ENCODE measurements around the gene ZNF106. TPM values are rescaled to one million over a fixed set of nuclear protein-coding genes. Genes with fewer than 3 reads are reported as not detected.

The ZNF106 gene
- total RNA-seq, 1 donor from 2014 or later, result 92.2 TPM

- Histone ChIP-seq H3K36me3 (no peaks in the 10 kb centered on the region), H3K27ac (no peak overlapping the region), H3K9me3 (peaks cover 10% of the 10 kb centered on the region), H3K27me3 (ENCODE audit: low read depth) (no peaks in the 10 kb centered on the region), H3K4me3 (no peak overlapping the region), H3K4me1 (no peaks in the 10 kb centered on the region)
- ATAC-seq, result no peak
- intact Hi-C loops (cut with DNase I), result no loop called here
- no peak for TF ChIP-seq CTCF (IDR thresholded peaks at IDR 0.05)
- no peak for DNase-seq
Observed at GRCh38 chr15:42374810-42375209, 116.1 kb downstream of the ZNF106 start.

GRCh38 chr15:42373936-42374335 lies 117.0 kb downstream of the ZNF106 start:
- Histone ChIP-seq H3K4me1 (no peaks in the 10 kb centered on the region), H3K36me3 (no peaks in the 10 kb centered on the region), H3K9me3 (peaks cover 10% of the 10 kb centered on the region), H3K27ac (no peak overlapping the region), H3K4me3 (no peak overlapping the region), H3K27me3 (ENCODE audit: low read depth) (no peaks in the 10 kb centered on the region)
- ATAC-seq (peak in 1 of 2 donors; percentile 42), DNase-seq (no peak)
- intact Hi-C loops (cut with DNase I), result no loop called here
- no peak for TF ChIP-seq CTCF (IDR thresholded peaks at IDR 0.05)

- no peak for ATAC-seq
- H3K27ac ChIP-seq, result no peak overlapping the region
- intact Hi-C loops (cut with DNase I), result no loop called here
- H3K4me1 ChIP-seq, result no peaks in the 10 kb centered on the region
- H3K4me3 ChIP-seq, result no peak overlapping the region
- H3K36me3 ChIP-seq, result no peaks in the 10 kb centered on the region
- TF ChIP-seq CTCF (IDR thresholded peaks at IDR 0.05), result no peak
- peaks cover 10% of the 10 kb centered on the region for H3K9me3 ChIP-seq
- DNase-seq, result no peak
- no peaks in the 10 kb centered on the region for H3K27me3 ChIP-seq (ENCODE audit: low read depth)
Observed at GRCh38 chr15:42373274-42373673, 117.7 kb downstream of the ZNF106 start.

- DNase-seq, result no peak
- H3K36me3 ChIP-seq, result no peaks in the 10 kb centered on the region
- TF ChIP-seq CTCF (IDR thresholded peaks at IDR 0.05), result no peak
- H3K27me3 ChIP-seq (ENCODE audit: low read depth), result no peaks in the 10 kb centered on the region
- ATAC-seq, result no peak
- H3K27ac ChIP-seq, result no peak overlapping the region
- intact Hi-C loops (cut with DNase I), result no loop called here
- H3K4me1 ChIP-seq, result peaks cover 20% of the 10 kb centered on the region
- no peak overlapping the region for H3K4me3 ChIP-seq
- H3K9me3 ChIP-seq, result no peaks in the 10 kb centered on the region
Observed at GRCh38 chr15:42371096-42371495, 119.8 kb downstream of the ZNF106 start.

GRCh38 chr15:42368096-42368495 lies 122.8 kb downstream of the ZNF106 start:
- DNase-seq, result no peak
- no peak for ATAC-seq

More at GRCh38 chr15:42368096-42368495, 122.8 kb downstream of the ZNF106 start:
- intact Hi-C loops (cut with DNase I), result no loop called here
- Histone ChIP-seq H3K27ac (no peak overlapping the region), H3K27me3 (ENCODE audit: low read depth) (no peaks in the 10 kb centered on the region), H3K4me3 (no peak overlapping the region), H3K4me1 (peaks cover 20% of the 10 kb centered on the region), H3K9me3 (no peaks in the 10 kb centered on the region), H3K36me3 (no peaks in the 10 kb centered on the region)
- TF ChIP-seq CTCF (IDR thresholded peaks at IDR 0.05), result no peak

Measured in lower lobe of right lung (tissue), 2 donors.